IMR-90 (cell line): ENCODE results near the gene PDE6B. TPM values are rescaled to one million over a fixed set of nuclear protein-coding genes. Genes with fewer than 3 reads are reported as not detected.

Source experiments
- ATAC-seq: fragments of 200-7000 bp; cut with Tn5 transposase; 2 replicates; pipeline ENCODE4 v1.9.1; 2020; ENCODE audit warnings: low read depth, mild to moderate bottlenecking, moderate library complexity
- BruUV-seq: library from RNA; stranded (reverse); fragments of 400-500 nt; replicated peaks from 2 replicates; lab custom pipeline; 2021; lab: Mats Ljungman, UMichigan
- CTCF ChIA-PET: fragments of 300-600 bp; formaldehyde crosslinking; extraction: SDS; loops from one replicate; lab custom pipeline; 2021; ENCODE audit warnings: antibody characterized with exemption; lab: Yijun Ruan, JAX
- POLR2A ChIA-PET: fragments of 300-600 bp; sonication (Branson Sonifier 250); formaldehyde crosslinking; loops from one replicate; lab custom pipeline; 2022; ENCODE audit warnings: antibody characterized with exemption; ENCODE audit not compliant: unreplicated experiment; lab: Charles Lee
- DNase-seq: peaks from one replicate; pipeline ENCODE4 v3.0.0; 2013
- H2AFZ ChIP-seq: replicated peaks from 2 replicates; pipeline ENCODE3; 2013; ENCODE audit warnings: low read length, mild to moderate bottlenecking; ENCODE audit not compliant: poor library complexity
- H2AK5ac ChIP-seq: 2 replicates; pipeline ENCODE4 v1.6.1; 2013; ENCODE audit warnings: low read depth, low read length, inconsistent platforms
- H2AK9ac ChIP-seq: replicated peaks from 2 replicates; pipeline ENCODE3; 2013; ENCODE audit warnings: mild to moderate bottlenecking, low read depth, low read length, moderate library complexity; ENCODE audit not compliant: poor library complexity
- H2BK120ac ChIP-seq: 2 replicates; pipeline ENCODE4 v1.6.1; 2013; ENCODE audit warnings: low read depth, low read length, inconsistent platforms
- H2BK15ac ChIP-seq: 3 replicates; pipeline ENCODE4 v1.6.1; 2013; ENCODE audit warnings: low read depth, low read length, inconsistent platforms
- H2BK20ac ChIP-seq: 2 replicates; pipeline ENCODE4 v1.6.1; 2013; ENCODE audit warnings: low read depth, mild to moderate bottlenecking, inconsistent platforms, low read length, moderate library complexity
- H2BK5ac ChIP-seq: 2 replicates; pipeline ENCODE4 v1.6.1; 2013; ENCODE audit warnings: mild to moderate bottlenecking, low read depth, low read length, inconsistent platforms; ENCODE audit not compliant: poor library complexity, severe bottlenecking
- H3K14ac ChIP-seq: replicated peaks from 2 replicates; pipeline ENCODE4 v1.6.1; 2013; ENCODE audit warnings: low read depth, low read length, inconsistent platforms
- H3K18ac ChIP-seq: 2 replicates; pipeline ENCODE4 v1.6.1; 2013; ENCODE audit warnings: low read depth, low read length, control low read depth
- H3K23ac ChIP-seq: 2 replicates; pipeline ENCODE4 v1.6.1; 2013; ENCODE audit warnings: low read depth, low read length, inconsistent platforms
- H3K27ac ChIP-seq: 2 replicates; pipeline ENCODE4 v1.5.1; 2013; ENCODE audit warnings: mild to moderate bottlenecking, control low read depth, low read length; ENCODE audit not compliant: insufficient read depth
- H3K27me3 ChIP-seq: 2 replicates; pipeline ENCODE4 v1.6.1; 2013; ENCODE audit warnings: low read length; ENCODE audit not compliant: control insufficient read depth, insufficient read depth
- H3K36me3 ChIP-seq: 2 replicates; pipeline ENCODE4 v1.6.1; 2013; ENCODE audit warnings: low read length, mixed read lengths; ENCODE audit not compliant: control insufficient read depth, insufficient read depth
- H3K4ac ChIP-seq: 2 replicates; pipeline ENCODE4 v1.6.1; 2013; ENCODE audit warnings: low read depth, low read length, inconsistent platforms
- H3K4me1 ChIP-seq: 2 replicates; pipeline ENCODE4 v1.6.1; 2013; ENCODE audit warnings: low read length, mixed read lengths; ENCODE audit not compliant: control insufficient read depth, insufficient read depth
- H3K4me2 ChIP-seq: 2 replicates; pipeline ENCODE4 v1.6.1; 2013; ENCODE audit warnings: low read depth, mild to moderate bottlenecking, control low read depth, low read length, moderate library complexity
- H3K4me3 ChIP-seq: 2 replicates; pipeline ENCODE4 v1.5.1; 2013; ENCODE audit warnings: low read depth, mild to moderate bottlenecking, control low read depth, low read length, moderate library complexity; ENCODE audit not compliant: insufficient read depth
- H3K56ac ChIP-seq: 2 replicates; pipeline ENCODE4 v1.6.1; 2013; ENCODE audit warnings: low read length, inconsistent platforms; ENCODE audit not compliant: insufficient read depth; ENCODE audit errors: extremely low read depth
- H3K79me1 ChIP-seq, 2 experiments: 2 replicates each; pipeline ENCODE4 v1.6.1; 2013; ENCODE audit warnings: low read length in 2 of 2, inconsistent platforms in 1 of 2, low read depth in 1 of 2
- H3K9ac ChIP-seq: 2 replicates; pipeline ENCODE4 v1.6.1; 2013; ENCODE audit warnings: low read depth, low read length, control low read depth
- H3K9me1 ChIP-seq: 2 replicates; pipeline ENCODE4 v1.6.1; 2013; ENCODE audit warnings: low read length, inconsistent platforms; ENCODE audit not compliant: insufficient read depth
- H3K9me3 ChIP-seq: 2 replicates; pipeline ENCODE4 v1.6.1; 2013; ENCODE audit warnings: low read length; ENCODE audit not compliant: control insufficient read depth, insufficient read depth
- H4K20me1 ChIP-seq: 2 replicates; pipeline ENCODE4 v1.6.1; 2013; ENCODE audit warnings: low read length, inconsistent platforms; ENCODE audit not compliant: insufficient read depth
- H4K5ac ChIP-seq: 2 replicates; pipeline ENCODE4 v1.6.1; 2013; ENCODE audit warnings: mild to moderate bottlenecking, low read depth, low read length, control low read depth
- H4K8ac ChIP-seq, 2 experiments: 2 replicates each; pipeline ENCODE4 v1.6.1; 2013; ENCODE audit warnings: low read depth in 2 of 2, low read length in 2 of 2, control low read depth in 1 of 2, inconsistent platforms in 1 of 2
- H4K91ac ChIP-seq: 2 replicates; pipeline ENCODE4 v1.6.1; 2013; ENCODE audit warnings: low read depth, low read length, inconsistent platforms; ENCODE audit not compliant: insufficient read depth
- CTCF ChIP-seq: conservative IDR thresholded peaks from 2 replicates; pipeline ENCODE4 v1.5.1; 2012; ENCODE audit warnings: mild to moderate bottlenecking, low read depth, low read length, improper control_type of control experiment
- USF2 ChIP-seq: fragments of 150-350 bp; IDR thresholded peaks from 2 replicates; pipeline ENCODE4 v1.6.1; 2017; ENCODE audit warnings: mild to moderate bottlenecking, antibody characterized with exemption, low read length, low read depth
- WGBS, 2 experiments: methylation state at CpG; one replicate each; pipeline versions ENCODE4 v1.1.5 to v1.1.7; 2013; ENCODE audit warnings: missing lambda C conversion rate in 2 of 2; ENCODE audit not compliant: insufficient read length in 1 of 2; ENCODE audit errors: extremely low coverage in 2 of 2; 5-methylcytosine and 5-hydroxymethylcytosine counted together
- dilution Hi-C: fragments of 300-500 bp; cut with HindIII; formaldehyde crosslinking; loops from one replicate; pipeline ENCODE4 v1.14.3; 2018; ENCODE audit warnings: low sequenced_read_pairs; ENCODE audit not compliant: unreplicated experiment
- in situ Hi-C: fragments of 300-500 bp; cut with MboI; formaldehyde crosslinking; loops from 3 replicates; pipeline ENCODE4 v1.14.3; 2019; ENCODE audit warnings: low sequenced_read_pairs, inconsistent platforms, mixed read lengths
- intact Hi-C: fragments of 100-400 bp; cut with micrococcal nuclease; formaldehyde crosslinking; loops from 2 replicates; pipeline ENCODE4 v1.10.0; 2022
- polyA plus RNA-seq, 3 experiments: library from polyadenylated mRNA; depleted of rRNA; stranded (reverse); fragments of >200 nt; gene quantifications; 2 replicates each; pipeline ENCODE4 v1.2.3, GENCODE V29; 2012; ENCODE audit warnings: low replicate concordance in 1 of 3
- total RNA-seq: library from RNA; depleted of rRNA; stranded (reverse); fragments of >200 nt; gene quantifications from 2 replicates; pipeline ENCODE4 v1.2.3, GENCODE V29; 2012

Gene PDE6B
- total and polyA plus RNA-seq, 2 of the 4 experiments (the other 2 are of a cell fraction) = under 0.01 TPM; not detected in 1

- Histone ChIP-seq H3K18ac (no peak overlapping the region), H2AK9ac (no peak overlapping the region), H4K5ac (no peak overlapping the region), H3K9me3 (peaks cover 11% of the 10 kb centered on the region), H4K91ac (no peak overlapping the region), H2AFZ (no peak overlapping the region), H3K9ac (no peak overlapping the region), H3K23ac (no peak overlapping the region), H2BK5ac (no peak overlapping the region), H3K4me1 (no peaks in the 10 kb centered on the region), H2AK5ac (no peak overlapping the region), H3K79me1 (no peaks in the 10 kb centered on the region), H3K4ac (no peak overlapping the region), H3K27ac (no peak overlapping the region), H3K56ac (no peak overlapping the region), H3K14ac (no peak overlapping the region), H2BK15ac (no peak overlapping the region), H4K20me1 (no peaks in the 10 kb centered on the region), H3K4me2 (no peak overlapping the region), H2BK20ac (no peak overlapping the region), H3K9me1 (no peaks in the 10 kb centered on the region), H2BK120ac (no peak overlapping the region), H4K8ac (no peak overlapping the region), H3K36me3 (no peaks in the 10 kb centered on the region), H3K4me3 (no peak overlapping the region), H3K27me3 (no peaks in the 10 kb centered on the region)
- dilution Hi-C loops = no loop called here
- in situ Hi-C loops = no loop called here
- ATAC-seq = no peak
- CTCF ChIA-PET = no interaction called here
- no peak for DNase-seq
- intact Hi-C loops = no loop called here
- BruUV-seq = no TSS peak
- POLR2A ChIA-PET = no interaction called here
- WGBS, 2 experiments = 84% methylated on average over 3 of the region's 11 CpGs; no CpG with 5 or more reads in 1 of the 2 experiments
- TF ChIP-seq USF2 (no peak), CTCF (no peak)
Observed at GRCh38 chr4:620201-620600, 5.2 kb upstream of the PDE6B start.
